Ramos (cell line): ENCODE measurements around the gene EYA2.

Experiments
- in situ Hi-C: fragments of 300-500 bp; cut with MboI; formaldehyde crosslinking; loops from one replicate; pipeline ENCODE4 v1.14.3; 2022; ENCODE audit warnings: low sequenced_read_pairs; ENCODE audit not compliant: unreplicated experiment

Gene EYA2

DNA sequence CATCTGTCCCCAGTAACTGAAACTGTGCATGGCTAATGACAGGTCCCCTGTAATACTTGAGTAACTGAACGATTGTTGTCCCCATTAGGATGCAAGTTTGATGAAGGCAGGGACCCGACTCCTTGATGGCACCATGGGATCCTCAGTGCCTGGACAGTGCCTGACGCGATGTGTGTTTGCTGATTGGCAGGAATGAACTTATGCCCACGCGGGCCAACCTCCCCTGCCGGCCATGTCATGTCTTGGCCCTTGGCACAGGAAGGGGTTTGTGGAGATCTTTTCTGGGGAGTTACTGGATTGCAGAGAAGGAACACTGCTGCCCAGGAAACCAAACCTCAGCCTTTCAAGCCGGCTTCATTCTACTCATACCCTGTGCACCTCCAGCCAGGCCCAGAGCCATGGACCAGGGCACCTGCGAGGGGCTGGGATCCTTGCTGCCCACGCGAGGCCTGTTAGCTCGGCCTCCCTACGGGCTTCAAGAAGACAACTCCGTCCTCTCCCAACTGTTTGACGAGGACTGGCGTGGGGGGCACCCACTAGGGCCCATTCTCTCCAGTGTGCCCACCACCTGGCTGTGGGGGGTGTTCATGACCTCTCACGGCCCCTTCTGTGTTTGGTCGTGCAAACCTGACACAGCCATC, 314.0 kb downstream of the EYA2 start:
- in situ Hi-C loops: no loop called here

DNA sequence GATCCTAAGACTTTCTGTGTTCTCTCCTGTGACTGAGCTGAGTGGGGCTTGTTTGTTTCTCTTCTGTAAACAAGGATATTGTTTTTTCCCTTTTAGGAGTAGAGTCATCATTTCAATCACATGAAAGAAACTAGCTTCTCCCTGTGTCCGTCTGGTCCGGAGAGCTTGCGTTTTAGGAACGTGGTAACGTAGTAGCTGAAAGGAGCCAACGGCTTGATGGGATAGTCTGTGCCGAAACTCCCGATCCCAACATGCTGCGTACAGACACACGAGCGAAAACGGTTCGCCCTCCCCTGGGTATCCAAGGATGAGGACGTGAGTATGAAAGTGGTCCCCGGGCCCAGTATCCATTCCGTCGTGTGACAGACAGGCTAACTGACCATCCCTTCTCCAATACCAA, 315.3 kb downstream of the EYA2 start:
- in situ Hi-C loops: loop anchor here (10.0 kb wide), 1 partner anchor 415 kb away; no protein-coding TSS in a partner anchor

DNA sequence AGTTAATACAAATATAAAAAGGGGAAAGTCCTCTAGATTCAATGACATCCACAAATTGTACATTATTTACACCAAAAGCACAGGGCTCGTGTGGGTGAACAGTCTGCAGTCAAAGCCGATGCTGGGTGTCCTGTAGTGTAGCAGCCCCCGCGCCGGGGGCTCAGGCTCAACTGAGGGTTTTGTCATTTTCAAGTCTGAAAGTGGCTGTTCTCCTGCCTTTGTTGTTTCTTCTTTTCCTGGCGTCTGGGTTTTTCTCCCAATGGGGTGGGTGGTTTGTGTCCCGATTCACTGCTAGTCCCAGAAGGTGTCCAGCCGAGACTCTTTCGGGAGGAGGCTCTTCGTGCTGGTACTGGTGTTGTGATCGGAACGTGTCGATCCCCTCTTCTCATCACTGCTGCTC, 315.8 kb downstream of the EYA2 start:
- in situ Hi-C loops: loop anchor here (10.0 kb wide), 1 partner anchor 414 kb away; no protein-coding TSS in a partner anchor

DNA sequence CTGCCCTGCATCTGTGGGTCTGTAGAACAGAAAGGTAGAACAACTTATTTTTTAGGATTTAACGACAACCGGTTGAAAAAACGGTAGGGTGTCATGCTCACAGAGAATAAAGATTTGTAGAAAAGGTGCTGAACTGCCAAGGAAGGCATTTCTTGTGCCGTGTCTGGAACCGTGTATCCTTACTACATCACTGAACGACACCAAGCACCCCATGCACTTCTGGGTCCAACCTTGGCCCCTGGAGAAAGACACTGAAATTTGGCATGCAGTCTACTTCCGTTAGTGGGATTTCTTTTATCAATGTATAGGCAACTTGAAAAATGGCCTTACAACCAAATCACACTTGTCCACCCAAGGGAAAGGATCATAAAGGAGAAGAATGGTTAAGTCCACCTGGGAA, 316.4 kb downstream of the EYA2 start:
- in situ Hi-C loops: loop anchor here (10.0 kb wide), 1 partner anchor 414 kb away; no protein-coding TSS in a partner anchor

DNA sequence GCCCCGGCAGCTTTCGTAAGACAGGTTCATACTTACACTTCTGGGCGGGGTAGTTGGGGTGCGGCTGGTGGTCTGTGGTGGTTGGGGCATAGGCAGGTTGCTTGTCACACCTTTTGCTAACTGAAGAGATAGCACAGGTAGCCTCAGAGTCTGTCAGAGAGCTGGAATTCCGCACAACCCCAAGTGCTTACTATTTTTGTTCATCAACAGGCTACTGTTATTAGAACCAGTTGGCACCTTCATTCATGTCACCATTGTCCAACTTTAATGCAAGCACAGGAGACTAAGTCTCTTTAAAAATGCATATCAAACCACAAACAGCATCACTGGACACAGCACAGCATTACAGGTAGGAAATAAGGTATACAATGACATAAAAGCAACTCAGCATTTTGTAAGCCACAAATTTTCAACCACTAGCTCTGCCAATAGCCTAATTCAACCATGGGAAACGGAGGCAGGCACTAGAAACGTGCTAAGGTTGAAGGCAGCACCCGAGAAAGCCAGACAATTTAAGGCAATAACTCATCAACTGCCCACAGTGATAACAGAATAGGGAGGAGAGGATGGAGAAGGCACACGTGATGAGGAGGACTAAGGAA, 318.1 kb downstream of the EYA2 start:
- in situ Hi-C loops: loop anchor here (10.0 kb wide), 1 partner anchor 412 kb away; no protein-coding TSS in a partner anchor

DNA sequence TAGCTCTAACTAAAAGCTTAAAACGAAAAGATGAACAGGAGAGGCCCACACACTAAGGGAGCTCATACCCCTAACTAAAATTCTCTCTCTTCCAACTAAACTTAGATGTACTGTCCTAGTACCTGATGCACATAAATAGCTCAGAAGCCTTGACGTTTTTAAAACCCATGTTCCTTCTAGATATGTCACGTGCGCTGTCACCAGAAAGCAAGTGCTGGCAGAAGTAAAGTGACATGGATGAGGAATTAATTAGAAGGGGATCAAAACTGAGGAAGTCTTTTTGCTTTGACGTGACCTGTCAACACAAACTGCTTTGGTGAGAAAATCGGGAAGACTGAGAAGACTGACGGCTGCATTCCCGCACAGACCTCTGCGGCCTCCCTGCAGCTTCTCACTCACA, 319.3 kb downstream of the EYA2 start:
- in situ Hi-C loops: loop anchor here (10.0 kb wide), 1 partner anchor 411 kb away; no protein-coding TSS in a partner anchor

DNA sequence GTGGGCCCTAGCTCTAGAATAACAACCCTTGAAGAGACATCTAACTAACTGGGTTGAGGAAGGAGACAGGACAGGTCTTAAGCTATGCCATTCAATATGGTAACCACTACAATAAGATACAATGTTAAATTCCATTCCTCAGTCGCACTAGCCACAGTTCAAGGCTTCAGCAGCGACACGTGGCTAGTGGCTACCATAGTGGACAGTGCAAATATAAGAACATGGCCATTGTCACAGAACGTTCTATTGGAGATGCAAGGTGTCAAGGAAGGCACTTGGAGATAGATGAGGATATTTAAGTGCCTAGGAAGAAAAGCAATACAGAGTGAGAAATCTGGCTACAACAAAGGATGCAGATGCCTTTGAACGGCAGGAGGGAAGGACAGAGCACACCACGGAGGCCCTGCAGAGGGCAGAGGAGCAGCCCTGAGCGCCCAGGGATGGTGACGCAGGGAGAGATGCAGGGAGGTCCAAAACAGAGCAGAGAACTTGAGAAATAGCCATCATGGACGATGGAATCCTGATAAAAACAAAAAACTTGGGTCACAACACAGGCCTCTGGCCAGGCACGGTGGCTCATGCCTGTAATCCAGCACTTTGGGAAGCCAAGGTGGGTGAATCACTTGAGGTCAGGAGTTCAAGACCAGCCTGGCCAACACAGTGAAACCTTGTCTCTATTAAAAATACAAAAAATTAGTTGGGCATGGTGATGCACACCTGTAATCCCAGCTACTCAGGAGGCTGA, 321.2 kb downstream of the EYA2 start:
- in situ Hi-C loops: loop anchor here (10.0 kb wide), 1 partner anchor 409 kb away; no protein-coding TSS in a partner anchor

DNA sequence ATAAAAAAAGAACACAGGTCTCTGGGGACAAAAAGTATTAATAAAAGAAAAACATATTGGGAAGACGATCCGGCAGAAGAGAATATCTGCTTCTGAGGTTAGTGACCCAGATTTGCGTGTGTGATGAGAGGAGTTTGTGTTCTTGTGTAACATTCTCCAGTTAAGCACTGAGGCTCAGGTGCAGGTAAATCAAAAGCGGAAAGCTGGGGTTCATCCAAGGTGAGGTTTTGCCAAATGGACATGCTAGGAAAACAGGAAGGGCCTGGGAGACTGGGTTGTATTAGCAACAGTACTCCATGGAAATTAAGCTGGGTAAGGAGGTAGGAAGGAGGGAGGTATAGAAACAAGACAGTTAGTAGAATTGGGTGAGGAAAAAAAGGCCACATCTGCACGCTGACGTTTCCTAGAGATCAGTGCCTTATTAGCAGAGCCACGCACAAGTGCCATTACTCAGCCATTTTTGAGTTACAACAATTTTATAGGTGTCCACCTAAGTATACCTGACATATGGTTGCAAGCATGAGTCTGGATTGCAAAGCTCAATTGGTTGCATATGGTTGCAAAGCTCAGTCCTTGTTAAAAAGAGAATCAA, 322.3 kb downstream of the EYA2 start:
- in situ Hi-C loops: loop anchor here (10.0 kb wide), 1 partner anchor 408 kb away; no protein-coding TSS in a partner anchor

DNA sequence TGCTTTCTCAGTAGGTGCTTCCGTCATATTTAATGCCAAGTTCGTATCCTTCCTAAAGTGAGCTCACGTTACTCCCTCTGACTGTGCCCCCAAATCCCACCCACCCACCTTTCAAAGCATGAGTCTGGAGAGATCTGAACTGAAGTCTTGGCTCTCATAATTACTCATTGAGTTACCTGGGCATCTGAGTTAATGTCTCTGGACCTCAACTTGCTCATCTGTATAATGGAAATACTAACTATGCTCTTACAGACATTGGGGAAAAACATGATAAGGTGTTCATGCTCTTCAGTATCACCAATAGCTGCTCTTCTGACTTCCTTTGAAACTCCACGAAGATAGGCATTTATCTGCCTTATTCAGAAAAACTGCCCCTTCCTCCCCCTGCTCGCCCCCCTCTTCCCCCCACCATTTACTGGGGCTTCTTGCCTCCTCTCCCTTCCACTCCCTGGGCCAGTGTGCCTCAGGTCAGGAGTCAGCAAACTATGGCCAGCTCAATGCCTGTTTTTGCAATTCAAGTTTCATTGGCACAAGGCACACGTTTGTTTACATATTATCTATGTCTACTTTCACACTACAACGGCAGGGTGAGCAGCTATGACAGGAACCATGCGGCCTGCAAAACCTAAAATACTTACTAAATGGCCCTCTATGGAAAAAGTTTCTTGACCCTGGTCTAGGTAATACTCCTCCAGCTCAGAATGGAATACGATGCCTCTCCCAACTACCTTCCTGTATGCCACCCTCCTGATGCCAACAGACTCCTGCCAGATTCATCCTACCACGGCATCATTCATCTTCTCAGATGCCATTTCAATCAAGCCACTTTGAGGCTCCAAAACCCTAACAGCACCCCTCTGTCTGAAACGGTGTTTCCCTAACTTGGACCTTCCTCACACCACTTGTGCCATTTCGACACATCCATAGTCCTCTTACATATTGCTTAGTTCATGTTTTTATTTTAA, 323.1 kb downstream of the EYA2 start:
- in situ Hi-C loops: loop anchor here (10.0 kb wide), 1 partner anchor 407 kb away; no protein-coding TSS in a partner anchor

DNA sequence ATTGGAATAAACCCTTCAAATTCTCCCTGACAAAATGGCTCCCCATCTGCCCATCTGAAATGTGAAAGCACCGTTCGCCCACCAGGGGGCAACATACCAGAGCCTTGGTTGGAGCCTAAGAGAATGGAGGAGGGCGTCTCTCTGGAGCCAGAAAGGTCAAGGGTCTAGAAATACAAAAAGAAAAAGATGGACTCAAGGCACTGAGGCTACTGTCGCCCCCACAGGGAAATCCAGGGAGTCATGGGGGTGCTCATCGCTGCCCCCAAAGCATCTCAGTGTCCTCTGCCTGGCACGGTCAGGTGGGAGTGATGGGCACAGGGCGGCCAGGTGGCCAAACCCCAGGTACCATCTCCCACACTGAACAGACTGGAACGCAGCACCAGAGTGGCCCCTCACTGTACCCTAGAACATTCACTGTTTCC, 325.5 kb downstream of the EYA2 start:
- in situ Hi-C loops: no loop called here

DNA sequence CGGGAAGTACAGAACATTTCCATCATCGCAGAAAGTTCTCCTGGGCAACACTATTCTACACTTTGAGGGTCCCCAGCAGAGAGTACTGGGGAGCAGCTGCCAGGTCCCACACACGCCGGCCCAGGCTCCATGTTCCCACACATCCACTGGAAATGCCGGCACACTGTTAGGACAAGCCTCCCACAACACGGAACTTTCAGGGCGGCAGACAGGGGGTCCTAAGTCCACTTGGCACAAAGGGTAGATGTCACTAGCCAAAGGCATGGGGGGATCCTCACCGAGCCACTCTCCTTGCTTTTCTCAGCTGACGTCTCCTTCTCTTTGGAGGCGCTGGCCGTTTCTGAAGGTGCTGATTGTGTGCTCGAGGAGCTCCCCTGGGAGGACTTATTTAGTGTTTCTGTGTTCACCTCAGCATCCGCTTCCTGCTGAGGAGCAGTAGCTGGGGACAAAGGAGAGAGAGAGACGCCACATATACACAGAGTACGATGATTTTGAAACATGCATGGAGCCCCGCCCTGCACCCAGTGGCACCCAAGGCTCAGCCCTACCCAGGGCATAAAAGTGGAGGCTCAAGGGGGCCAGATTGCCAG, 326.5 kb downstream of the EYA2 start:
- in situ Hi-C loops: no loop called here

DNA sequence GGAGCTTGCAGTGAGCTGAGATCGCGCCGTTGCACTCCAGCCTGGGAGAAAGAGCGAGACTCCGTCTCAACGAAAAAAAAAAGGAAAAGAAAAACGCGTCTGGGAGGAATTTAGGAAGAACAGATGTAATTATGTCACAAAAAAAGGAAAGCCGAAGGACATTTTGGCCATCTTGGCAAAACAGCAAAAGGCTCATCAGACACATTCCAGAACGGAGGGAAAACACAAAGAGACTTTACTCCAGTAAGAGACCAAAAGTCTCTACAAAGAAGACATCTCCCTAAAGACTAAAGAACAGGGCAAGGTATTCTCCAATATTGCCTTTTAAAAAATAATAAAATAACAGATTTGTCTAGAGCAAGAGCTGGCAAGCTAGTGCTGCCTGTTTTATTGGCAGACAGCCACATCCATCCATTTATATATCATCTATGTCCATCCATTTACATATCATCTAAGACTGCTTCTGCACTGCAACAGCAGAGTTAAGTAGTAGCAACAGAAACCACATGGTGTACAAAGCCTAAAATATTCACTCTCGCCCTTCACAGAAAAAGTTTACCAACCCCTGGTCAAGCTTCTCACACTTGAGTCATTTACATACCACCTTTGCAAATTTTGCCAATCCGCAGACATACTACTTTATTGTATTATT, 328.0 kb downstream of the EYA2 start:
- in situ Hi-C loops: no loop called here

DNA sequence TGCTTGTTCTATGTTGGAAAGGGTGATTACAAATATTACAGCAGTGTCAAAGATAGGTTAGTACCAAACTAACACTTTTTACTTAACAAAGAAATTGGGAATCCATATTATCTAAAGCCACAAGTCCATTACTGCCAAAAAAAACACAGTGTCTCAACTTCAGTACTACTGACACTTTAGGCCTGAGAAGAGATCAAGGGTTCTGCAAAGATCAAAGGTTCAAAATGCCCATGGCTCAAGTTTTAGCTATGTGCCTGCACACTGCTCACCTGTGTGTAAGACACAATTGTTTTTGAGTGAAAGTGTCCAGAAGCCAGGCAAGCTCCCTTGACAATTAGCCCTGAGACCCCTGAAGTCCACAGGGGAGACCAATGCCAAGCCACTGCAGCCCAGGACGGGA, 329.3 kb downstream of the EYA2 start:
- in situ Hi-C loops: no loop called here

DNA sequence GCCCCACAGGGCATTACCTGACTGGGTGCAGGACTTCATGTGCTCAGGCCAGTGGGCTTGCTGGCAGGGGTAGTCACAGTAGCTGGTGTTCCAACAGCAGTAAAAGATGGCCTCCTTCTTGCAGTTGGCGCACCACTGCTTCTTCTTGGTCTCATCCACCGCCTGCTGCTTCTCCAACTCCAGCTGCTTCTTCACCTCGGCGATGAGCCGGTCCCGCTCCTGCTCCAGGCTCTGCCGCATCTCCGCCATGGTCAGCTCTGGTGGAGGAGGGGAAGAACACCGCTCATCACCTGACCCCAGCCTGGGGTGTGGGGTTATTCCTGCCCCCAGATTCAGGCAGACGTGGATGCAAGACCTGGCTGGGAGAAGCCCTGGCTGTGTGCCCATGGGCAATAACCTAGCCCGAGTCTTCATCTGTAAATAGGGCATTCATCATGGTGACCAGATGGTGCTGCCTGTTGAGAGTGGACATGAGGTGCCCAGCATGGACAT, 329.7 kb downstream of the EYA2 start:
- in situ Hi-C loops: no loop called here

DNA sequence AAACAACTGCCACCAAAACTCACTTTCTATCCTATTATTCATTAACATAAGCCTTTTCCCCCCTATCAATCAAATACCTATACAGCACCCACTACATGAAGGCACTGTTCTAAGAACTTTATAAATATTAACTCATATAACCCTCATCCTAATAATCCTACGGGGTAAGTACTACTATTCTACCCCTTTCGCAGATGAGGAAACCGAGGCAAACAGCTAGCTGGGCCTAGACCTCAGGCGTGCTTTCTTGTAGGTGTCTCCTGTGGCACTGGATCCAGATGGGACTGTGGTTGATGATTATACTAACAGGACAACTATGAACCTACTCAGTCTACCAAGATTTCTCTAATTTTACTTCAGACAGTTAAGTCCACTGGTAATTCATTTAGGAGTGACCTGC, 330.2 kb downstream of the EYA2 start:
- in situ Hi-C loops: no loop called here

DNA sequence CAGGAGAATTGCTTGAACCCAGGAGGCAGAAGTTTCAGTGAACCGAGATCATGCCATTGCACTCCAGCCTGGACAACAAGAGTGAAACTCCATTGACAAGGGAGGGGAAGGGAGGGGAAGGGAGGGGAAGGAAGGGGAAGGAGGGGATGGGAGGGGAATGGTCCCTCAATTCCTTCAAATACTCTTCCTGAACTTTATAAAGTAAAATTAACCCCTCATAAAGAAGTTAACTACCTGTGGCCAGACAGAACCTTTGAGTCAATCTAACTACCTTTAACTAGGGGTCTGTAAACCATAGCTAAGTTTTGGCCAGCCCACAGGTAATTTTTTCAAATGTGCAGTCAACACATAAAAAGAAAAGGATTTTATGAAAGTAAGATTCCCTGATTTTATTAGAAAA, 330.8 kb downstream of the EYA2 start:
- in situ Hi-C loops: no loop called here

DNA sequence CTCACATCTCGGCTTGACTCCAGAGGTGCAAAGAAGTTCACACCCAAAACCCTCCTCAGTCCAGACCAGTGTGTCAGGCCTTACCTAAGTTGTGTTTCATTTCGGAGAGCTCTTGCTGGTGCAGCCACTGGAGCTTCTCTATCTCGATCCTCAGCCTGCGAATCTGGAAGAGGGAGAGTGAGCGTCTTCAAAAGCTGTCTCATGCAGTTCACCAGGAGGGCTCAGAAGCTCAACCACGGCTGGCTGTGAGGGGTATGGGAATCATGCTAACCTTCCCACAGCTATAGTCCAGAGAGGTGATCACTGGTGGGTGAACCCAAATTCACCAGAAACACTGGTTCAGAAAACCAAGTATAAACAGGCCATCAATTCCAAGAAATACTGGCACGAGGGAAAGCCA, 332.5 kb downstream of the EYA2 start:
- in situ Hi-C loops: no loop called here

DNA sequence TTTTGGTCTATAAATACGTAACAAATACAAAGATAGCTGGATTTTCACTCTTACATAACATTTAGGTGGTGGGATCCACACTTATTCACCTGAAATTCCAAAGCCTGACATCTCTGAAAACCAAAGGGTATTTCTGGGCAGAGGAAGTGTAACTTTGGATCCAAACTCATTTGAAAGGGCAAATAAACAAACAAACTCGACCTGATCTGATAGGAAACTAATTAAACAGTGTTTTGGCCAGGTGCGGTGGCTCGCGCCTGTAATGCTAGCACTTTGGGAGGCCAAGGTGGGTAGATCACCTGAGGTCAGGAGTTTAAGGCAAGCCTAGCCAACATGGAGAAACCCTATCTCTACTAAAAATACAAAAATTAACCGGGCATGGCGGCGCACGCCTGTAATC, 332.9 kb downstream of the EYA2 start:
- in situ Hi-C loops: no loop called here

DNA sequence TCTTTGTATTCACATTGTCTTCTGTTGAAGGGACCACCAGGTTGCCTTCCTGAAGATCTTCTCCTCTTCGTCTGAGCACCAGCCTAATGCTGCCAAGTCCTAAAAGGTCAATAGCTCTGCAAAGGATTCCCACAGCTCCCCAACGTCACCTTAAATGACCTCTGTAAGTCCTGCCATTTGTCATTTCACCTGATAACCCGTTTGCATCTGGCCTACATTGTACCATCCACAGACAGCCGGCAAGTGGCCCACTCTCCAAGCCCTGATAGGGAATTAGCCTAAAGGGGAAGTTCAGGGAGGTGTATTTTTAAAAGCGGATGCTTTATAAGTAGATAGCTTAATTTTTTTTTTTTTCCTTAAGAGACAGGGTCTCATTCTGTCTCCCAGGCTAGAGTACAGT, 334.0 kb downstream of the EYA2 start:
- in situ Hi-C loops: no loop called here
